BE2C (cell line): Measurements from ENCODE around the gene COL21A1.

ENCODE experiments used
- DNase-seq: peaks from one replicate; pipeline ENCODE4 v3.0.0-alpha.2; 2020
- H3K27me3 ChIP-seq: fragments of 250-450 bp; sonication (Bioruptor Pico); 2 replicates; pipeline ENCODE4 v1.5.1; 2020; ENCODE audit warnings: mild to moderate bottlenecking
- H3K36me3 ChIP-seq: fragments of 250-450 bp; sonication (Bioruptor Pico); 2 replicates; pipeline ENCODE4 v1.5.1; 2020; ENCODE audit warnings: mild to moderate bottlenecking
- H3K4me1 ChIP-seq: fragments of 250-450 bp; sonication (Bioruptor Pico); 2 replicates; pipeline ENCODE4 v1.5.1; 2020
- H3K4me3 ChIP-seq: 2 replicates; pipeline ENCODE4 v1.5.1; 2011; ENCODE audit warnings: low read depth, low read length
- H3K9me3 ChIP-seq: fragments of 250-450 bp; sonication (Bioruptor Pico); 2 replicates; pipeline ENCODE4 v1.5.1; 2020
- TF ChIP-seq, protein P1 (sequence below): IDR thresholded peaks from 2 replicates; pipeline ENCODE4 v1.5.1; 2012; ENCODE audit warnings: mild to moderate bottlenecking, low read depth, low read length

The COL21A1 gene

DNA sequence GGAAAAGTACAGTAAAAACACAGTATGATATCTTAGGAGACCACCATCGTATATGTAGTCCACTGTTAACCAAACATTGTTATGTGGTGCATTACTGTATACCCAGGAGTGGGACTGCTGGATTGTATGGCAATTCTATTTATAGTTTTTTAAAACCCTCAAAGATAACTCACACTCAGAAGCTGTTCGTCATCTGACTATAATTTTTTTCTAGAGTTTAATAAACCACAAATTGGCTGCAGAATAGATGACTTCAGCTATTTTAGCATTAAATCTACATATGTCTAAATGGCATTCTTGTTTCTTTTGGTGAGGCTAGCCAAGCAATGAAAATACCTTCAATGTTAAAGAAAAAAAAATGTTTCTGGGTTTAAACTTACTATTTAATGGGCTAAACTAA is 237.7 kb downstream of the COL21A1 start:
- no peaks in the 10 kb centered on the region for H3K36me3 ChIP-seq
- H3K9me3 ChIP-seq: no peaks in the 10 kb centered on the region
- H3K27me3 ChIP-seq: no peaks in the 10 kb centered on the region
- no peak for DNase-seq
- TF ChIP-seq, protein P1, sequence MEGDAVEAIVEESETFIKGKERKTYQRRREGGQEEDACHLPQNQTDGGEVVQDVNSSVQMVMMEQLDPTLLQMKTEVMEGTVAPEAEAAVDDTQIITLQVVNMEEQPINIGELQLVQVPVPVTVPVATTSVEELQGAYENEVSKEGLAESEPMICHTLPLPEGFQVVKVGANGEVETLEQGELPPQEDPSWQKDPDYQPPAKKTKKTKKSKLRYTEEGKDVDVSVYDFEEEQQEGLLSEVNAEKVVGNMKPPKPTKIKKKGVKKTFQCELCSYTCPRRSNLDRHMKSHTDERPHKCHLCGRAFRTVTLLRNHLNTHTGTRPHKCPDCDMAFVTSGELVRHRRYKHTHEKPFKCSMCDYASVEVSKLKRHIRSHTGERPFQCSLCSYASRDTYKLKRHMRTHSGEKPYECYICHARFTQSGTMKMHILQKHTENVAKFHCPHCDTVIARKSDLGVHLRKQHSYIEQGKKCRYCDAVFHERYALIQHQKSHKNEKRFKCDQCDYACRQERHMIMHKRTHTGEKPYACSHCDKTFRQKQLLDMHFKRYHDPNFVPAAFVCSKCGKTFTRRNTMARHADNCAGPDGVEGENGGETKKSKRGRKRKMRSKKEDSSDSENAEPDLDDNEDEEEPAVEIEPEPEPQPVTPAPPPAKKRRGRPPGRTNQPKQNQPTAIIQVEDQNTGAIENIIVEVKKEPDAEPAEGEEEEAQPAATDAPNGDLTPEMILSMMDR: no peak
- H3K4me3 ChIP-seq: no peak overlapping the region
- H3K4me1 ChIP-seq: no peaks in the 10 kb centered on the region
